IMR-90 (cell line): ENCODE data around the gene YLPM1. TPM values are rescaled to one million over a fixed set of nuclear protein-coding genes. Genes with fewer than 3 reads are reported as not detected.
A peak's percentile ranks its signal among the peaks of the same experiment; 100 is the strongest.

Source experiments
- ATAC-seq: fragments of 200-7000 bp; cut with Tn5 transposase; 2 replicates; pipeline ENCODE4 v1.9.1; 2020; ENCODE audit warnings: low read depth, mild to moderate bottlenecking, moderate library complexity
- BruUV-seq: library from RNA; stranded (reverse); fragments of 400-500 nt; replicated peaks from 2 replicates; lab custom pipeline; 2021; lab: Mats Ljungman, UMichigan
- CTCF ChIA-PET: fragments of 300-600 bp; formaldehyde crosslinking; extraction: SDS; loops from one replicate; lab custom pipeline; 2021; ENCODE audit warnings: antibody characterized with exemption; lab: Yijun Ruan, JAX
- POLR2A ChIA-PET: fragments of 300-600 bp; sonication (Branson Sonifier 250); formaldehyde crosslinking; loops from one replicate; lab custom pipeline; 2022; ENCODE audit warnings: antibody characterized with exemption; ENCODE audit not compliant: unreplicated experiment; lab: Charles Lee
- DNase-seq: peaks from one replicate; pipeline ENCODE4 v3.0.0; 2013
- H2AFZ ChIP-seq: replicated peaks from 2 replicates; pipeline ENCODE3; 2013; ENCODE audit warnings: low read length, mild to moderate bottlenecking; ENCODE audit not compliant: poor library complexity
- H2AK5ac ChIP-seq: 2 replicates; pipeline ENCODE4 v1.6.1; 2013; ENCODE audit warnings: low read depth, low read length, inconsistent platforms
- H2AK9ac ChIP-seq: replicated peaks from 2 replicates; pipeline ENCODE3; 2013; ENCODE audit warnings: mild to moderate bottlenecking, low read depth, low read length, moderate library complexity; ENCODE audit not compliant: poor library complexity
- H2BK120ac ChIP-seq: 2 replicates; pipeline ENCODE4 v1.6.1; 2013; ENCODE audit warnings: low read depth, low read length, inconsistent platforms
- H2BK15ac ChIP-seq: 3 replicates; pipeline ENCODE4 v1.6.1; 2013; ENCODE audit warnings: low read depth, low read length, inconsistent platforms
- H2BK20ac ChIP-seq: 2 replicates; pipeline ENCODE4 v1.6.1; 2013; ENCODE audit warnings: low read depth, mild to moderate bottlenecking, inconsistent platforms, low read length, moderate library complexity
- H2BK5ac ChIP-seq: 2 replicates; pipeline ENCODE4 v1.6.1; 2013; ENCODE audit warnings: mild to moderate bottlenecking, low read depth, low read length, inconsistent platforms; ENCODE audit not compliant: poor library complexity, severe bottlenecking
- H3K14ac ChIP-seq: replicated peaks from 2 replicates; pipeline ENCODE4 v1.6.1; 2013; ENCODE audit warnings: low read depth, low read length, inconsistent platforms
- H3K18ac ChIP-seq: 2 replicates; pipeline ENCODE4 v1.6.1; 2013; ENCODE audit warnings: low read depth, low read length, control low read depth
- H3K23ac ChIP-seq: 2 replicates; pipeline ENCODE4 v1.6.1; 2013; ENCODE audit warnings: low read depth, low read length, inconsistent platforms
- H3K27ac ChIP-seq: 2 replicates; pipeline ENCODE4 v1.5.1; 2013; ENCODE audit warnings: mild to moderate bottlenecking, control low read depth, low read length; ENCODE audit not compliant: insufficient read depth
- H3K27me3 ChIP-seq: 2 replicates; pipeline ENCODE4 v1.6.1; 2013; ENCODE audit warnings: low read length; ENCODE audit not compliant: control insufficient read depth, insufficient read depth
- H3K36me3 ChIP-seq: 2 replicates; pipeline ENCODE4 v1.6.1; 2013; ENCODE audit warnings: low read length, mixed read lengths; ENCODE audit not compliant: control insufficient read depth, insufficient read depth
- H3K4ac ChIP-seq: 2 replicates; pipeline ENCODE4 v1.6.1; 2013; ENCODE audit warnings: low read depth, low read length, inconsistent platforms
- H3K4me1 ChIP-seq: 2 replicates; pipeline ENCODE4 v1.6.1; 2013; ENCODE audit warnings: low read length, mixed read lengths; ENCODE audit not compliant: control insufficient read depth, insufficient read depth
- H3K4me2 ChIP-seq: 2 replicates; pipeline ENCODE4 v1.6.1; 2013; ENCODE audit warnings: low read depth, mild to moderate bottlenecking, control low read depth, low read length, moderate library complexity
- H3K4me3 ChIP-seq: 2 replicates; pipeline ENCODE4 v1.5.1; 2013; ENCODE audit warnings: low read depth, mild to moderate bottlenecking, control low read depth, low read length, moderate library complexity; ENCODE audit not compliant: insufficient read depth
- H3K56ac ChIP-seq: 2 replicates; pipeline ENCODE4 v1.6.1; 2013; ENCODE audit warnings: low read length, inconsistent platforms; ENCODE audit not compliant: insufficient read depth; ENCODE audit errors: extremely low read depth
- H3K79me1 ChIP-seq, 2 experiments: 2 replicates each; pipeline ENCODE4 v1.6.1; 2013; ENCODE audit warnings: low read length in 2 of 2, inconsistent platforms in 1 of 2, low read depth in 1 of 2
- H3K9ac ChIP-seq: 2 replicates; pipeline ENCODE4 v1.6.1; 2013; ENCODE audit warnings: low read depth, low read length, control low read depth
- H3K9me1 ChIP-seq: 2 replicates; pipeline ENCODE4 v1.6.1; 2013; ENCODE audit warnings: low read length, inconsistent platforms; ENCODE audit not compliant: insufficient read depth
- H3K9me3 ChIP-seq: 2 replicates; pipeline ENCODE4 v1.6.1; 2013; ENCODE audit warnings: low read length; ENCODE audit not compliant: control insufficient read depth, insufficient read depth
- H4K20me1 ChIP-seq: 2 replicates; pipeline ENCODE4 v1.6.1; 2013; ENCODE audit warnings: low read length, inconsistent platforms; ENCODE audit not compliant: insufficient read depth
- H4K5ac ChIP-seq: 2 replicates; pipeline ENCODE4 v1.6.1; 2013; ENCODE audit warnings: mild to moderate bottlenecking, low read depth, low read length, control low read depth
- H4K8ac ChIP-seq, 2 experiments: 2 replicates each; pipeline ENCODE4 v1.6.1; 2013; ENCODE audit warnings: low read depth in 2 of 2, low read length in 2 of 2, control low read depth in 1 of 2, inconsistent platforms in 1 of 2
- H4K91ac ChIP-seq: 2 replicates; pipeline ENCODE4 v1.6.1; 2013; ENCODE audit warnings: low read depth, low read length, inconsistent platforms; ENCODE audit not compliant: insufficient read depth
- CEBPB ChIP-seq: IDR thresholded peaks from 2 replicates; pipeline ENCODE4 v1.6.1; 2012; ENCODE audit warnings: low read depth, low read length, improper control_type of control experiment
- ELK1 ChIP-seq: fragments of 150-350 bp; IDR thresholded peaks from 2 replicates; pipeline ENCODE4 v1.6.1; 2016; ENCODE audit warnings: low read depth, mild to moderate bottlenecking, low read length, moderate library complexity, borderline replicate concordance
- WGBS, 2 experiments: methylation state at CpG; one replicate each; pipeline versions ENCODE4 v1.1.5 to v1.1.7; 2013; ENCODE audit warnings: missing lambda C conversion rate in 2 of 2; ENCODE audit not compliant: insufficient read length in 1 of 2; ENCODE audit errors: extremely low coverage in 2 of 2; 5-methylcytosine and 5-hydroxymethylcytosine counted together
- dilution Hi-C: fragments of 300-500 bp; cut with HindIII; formaldehyde crosslinking; loops from one replicate; pipeline ENCODE4 v1.14.3; 2018; ENCODE audit warnings: low sequenced_read_pairs; ENCODE audit not compliant: unreplicated experiment
- in situ Hi-C: fragments of 300-500 bp; cut with MboI; formaldehyde crosslinking; loops from 3 replicates; pipeline ENCODE4 v1.14.3; 2019; ENCODE audit warnings: low sequenced_read_pairs, inconsistent platforms, mixed read lengths
- intact Hi-C: fragments of 100-400 bp; cut with micrococcal nuclease; formaldehyde crosslinking; loops from 2 replicates; pipeline ENCODE4 v1.10.0; 2022
- polyA plus RNA-seq, 3 experiments: library from polyadenylated mRNA; depleted of rRNA; stranded (reverse); fragments of >200 nt; gene quantifications; 2 replicates each; pipeline ENCODE4 v1.2.3, GENCODE V29; 2012; ENCODE audit warnings: low replicate concordance in 1 of 3
- total RNA-seq: library from RNA; depleted of rRNA; stranded (reverse); fragments of >200 nt; gene quantifications from 2 replicates; pipeline ENCODE4 v1.2.3, GENCODE V29; 2012

Gene YLPM1
- total and polyA plus RNA-seq, 2 of the 4 experiments (the other 2 are of a cell fraction): 8.2 to 19.7 TPM

DNA sequence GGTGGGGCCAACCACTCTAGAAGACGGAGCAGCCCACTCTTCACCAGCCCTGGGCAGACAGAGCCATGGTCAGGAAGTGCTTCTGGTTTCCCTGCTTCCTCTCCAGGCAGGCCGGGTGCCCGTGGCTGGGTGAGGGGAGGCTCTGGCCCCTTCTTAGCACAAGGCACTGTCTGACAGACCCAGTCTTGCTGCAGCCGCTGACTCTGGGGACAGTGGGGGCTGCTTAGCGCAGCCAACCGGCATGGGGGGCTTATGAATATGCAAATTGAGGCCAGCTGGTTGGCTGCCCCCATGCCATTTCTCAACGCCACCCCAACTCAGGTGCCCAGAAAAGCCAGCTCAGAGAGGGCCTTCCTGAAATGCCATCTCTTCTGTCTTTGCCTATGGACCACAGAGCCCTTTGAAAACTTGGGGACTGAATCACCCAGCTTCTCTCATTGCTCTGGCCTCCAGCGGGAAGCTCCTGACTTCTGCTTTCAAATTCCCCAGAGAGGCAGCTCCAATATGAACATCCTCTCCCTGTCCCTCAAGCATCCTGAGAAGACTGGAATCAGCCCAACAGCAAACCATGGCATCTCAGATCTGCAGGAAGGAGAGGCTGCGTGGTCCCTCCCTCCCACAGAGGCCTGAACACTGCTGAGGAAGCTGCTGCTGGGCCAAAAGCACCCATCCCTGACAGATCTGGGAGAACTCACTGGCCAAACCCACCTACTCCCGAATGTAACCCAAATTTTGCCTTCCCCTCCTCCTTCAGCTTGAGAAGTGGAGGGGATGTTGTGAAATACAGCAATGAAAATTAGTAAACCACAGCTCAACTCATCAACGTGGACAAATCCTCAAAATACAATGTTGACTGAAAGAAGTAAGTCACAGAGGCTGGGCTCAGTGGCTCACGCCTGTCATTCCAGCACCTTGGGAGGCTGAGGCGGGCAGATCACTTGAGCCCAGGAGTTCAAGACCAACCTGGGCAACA, 113.1 kb downstream of the YLPM1 start, which contains the start of gene PROX2:
Gene PROX2 (minus strand): TSS at position 205 of the 973 bp plus-strand sequence. CDS start 12,311 bp downstream, outside the sequence.
- dilution Hi-C loops (no loop called here), in situ Hi-C loops (no loop called here), intact Hi-C loops (no loop called here)
- Histone ChIP-seq H2BK5ac (no peak within 1 kb of the TSS), H2BK20ac (no peak within 1 kb of the TSS), H2AFZ (peak within 1 kb of the TSS; percentile 38), H4K8ac (no peak within 1 kb of the TSS), H3K9me1 (peaks cover 4% of the 10 kb centered on the region), H3K56ac (no peak within 1 kb of the TSS), H3K9ac (no peak within 1 kb of the TSS), H3K4me1 (peaks cover 2% of the 10 kb centered on the region; the same call in 1 of the 2 replicates), H4K91ac (no peak within 1 kb of the TSS), H3K4ac (no peak within 1 kb of the TSS), H4K20me1 (no peaks in the 10 kb centered on the region), H4K5ac (no peak within 1 kb of the TSS), H3K9me3 (no peaks in the 10 kb centered on the region), H3K36me3 (no peaks in the 10 kb centered on the region), H2AK9ac (no peak within 1 kb of the TSS), H3K4me3 (no peak within 1 kb of the TSS), H2BK15ac (no peak within 1 kb of the TSS), H3K18ac (no peak within 1 kb of the TSS), H3K27me3 (peaks cover 2% of the 10 kb centered on the region; the same call in 1 of the 2 replicates), H3K27ac (no peak within 1 kb of the TSS), H2AK5ac (no peak within 1 kb of the TSS), H3K4me2 (no peak within 1 kb of the TSS), H3K23ac (no peak within 1 kb of the TSS), H2BK120ac (no peak within 1 kb of the TSS), H3K14ac (no peak within 1 kb of the TSS), H3K79me1 (peaks cover 0 to 4% of the 10 kb centered on the region in 2 experiments; a peak in 2 of 4 replicates)
- WGBS, 2 experiments: 36% methylated on average over 3 of the region's 13 CpGs; no CpG with 5 or more reads in 1 of the 2 experiments
- ChIA-PET CTCF (interaction anchor here (1.0 kb wide), 1 partner anchor 212 kb away, joined by 3 read pairs; no protein-coding TSS in a partner anchor), POLR2A (no interaction called here)
- no TSS peak for BruUV-seq
- DNase-seq (no peak), ATAC-seq (no peak)
- TF ChIP-seq ELK1: no peak
- peak; percentile 32; the same call in 1 of the 2 replicates for TF ChIP-seq CEBPB
